IMR-90 (cell line): ENCODE data around the gene LIPH. TPM values are rescaled to one million over a fixed set of nuclear protein-coding genes. Genes with fewer than 3 reads are reported as not detected.

ENCODE experiments used
- ATAC-seq: fragments of 200-7000 bp; cut with Tn5 transposase; 2 replicates; pipeline ENCODE4 v1.9.1; 2020; ENCODE audit warnings: low read depth, mild to moderate bottlenecking, moderate library complexity
- Bru-seq: library from RNA; stranded (reverse); fragments of 400-500 nt; gene quantifications from one replicate; lab custom pipeline; 2021; lab: Mats Ljungman, UMichigan
- BruChase-seq, 2 experiments: library from RNA; stranded (reverse); fragments of 400-500 nt; gene quantifications; one replicate each; lab custom pipeline; 2021; lab: Mats Ljungman, UMichigan
- BruUV-seq: library from RNA; stranded (reverse); fragments of 400-500 nt; replicated peaks from 2 replicates; lab custom pipeline; 2021; lab: Mats Ljungman, UMichigan
- CTCF ChIA-PET: fragments of 300-600 bp; formaldehyde crosslinking; extraction: SDS; loops from one replicate; lab custom pipeline; 2021; ENCODE audit warnings: antibody characterized with exemption; lab: Yijun Ruan, JAX
- POLR2A ChIA-PET: fragments of 300-600 bp; sonication (Branson Sonifier 250); formaldehyde crosslinking; loops from one replicate; lab custom pipeline; 2022; ENCODE audit warnings: antibody characterized with exemption; ENCODE audit not compliant: unreplicated experiment; lab: Charles Lee
- DNase-seq: peaks from one replicate; pipeline ENCODE4 v3.0.0; 2013
- H2AFZ ChIP-seq: replicated peaks from 2 replicates; pipeline ENCODE3; 2013; ENCODE audit warnings: low read length, mild to moderate bottlenecking; ENCODE audit not compliant: poor library complexity
- H2AK5ac ChIP-seq: 2 replicates; pipeline ENCODE4 v1.6.1; 2013; ENCODE audit warnings: low read depth, low read length, inconsistent platforms
- H2AK9ac ChIP-seq: replicated peaks from 2 replicates; pipeline ENCODE3; 2013; ENCODE audit warnings: mild to moderate bottlenecking, low read depth, low read length, moderate library complexity; ENCODE audit not compliant: poor library complexity
- H2BK120ac ChIP-seq: 2 replicates; pipeline ENCODE4 v1.6.1; 2013; ENCODE audit warnings: low read depth, low read length, inconsistent platforms
- H2BK15ac ChIP-seq: 3 replicates; pipeline ENCODE4 v1.6.1; 2013; ENCODE audit warnings: low read depth, low read length, inconsistent platforms
- H2BK20ac ChIP-seq: 2 replicates; pipeline ENCODE4 v1.6.1; 2013; ENCODE audit warnings: low read depth, mild to moderate bottlenecking, inconsistent platforms, low read length, moderate library complexity
- H2BK5ac ChIP-seq: 2 replicates; pipeline ENCODE4 v1.6.1; 2013; ENCODE audit warnings: mild to moderate bottlenecking, low read depth, low read length, inconsistent platforms; ENCODE audit not compliant: poor library complexity, severe bottlenecking
- H3K14ac ChIP-seq: replicated peaks from 2 replicates; pipeline ENCODE4 v1.6.1; 2013; ENCODE audit warnings: low read depth, low read length, inconsistent platforms
- H3K18ac ChIP-seq: 2 replicates; pipeline ENCODE4 v1.6.1; 2013; ENCODE audit warnings: low read depth, low read length, control low read depth
- H3K23ac ChIP-seq: 2 replicates; pipeline ENCODE4 v1.6.1; 2013; ENCODE audit warnings: low read depth, low read length, inconsistent platforms
- H3K27ac ChIP-seq: 2 replicates; pipeline ENCODE4 v1.5.1; 2013; ENCODE audit warnings: mild to moderate bottlenecking, control low read depth, low read length; ENCODE audit not compliant: insufficient read depth
- H3K27me3 ChIP-seq: 2 replicates; pipeline ENCODE4 v1.6.1; 2013; ENCODE audit warnings: low read length; ENCODE audit not compliant: control insufficient read depth, insufficient read depth
- H3K36me3 ChIP-seq: 2 replicates; pipeline ENCODE4 v1.6.1; 2013; ENCODE audit warnings: low read length, mixed read lengths; ENCODE audit not compliant: control insufficient read depth, insufficient read depth
- H3K4ac ChIP-seq: 2 replicates; pipeline ENCODE4 v1.6.1; 2013; ENCODE audit warnings: low read depth, low read length, inconsistent platforms
- H3K4me1 ChIP-seq: 2 replicates; pipeline ENCODE4 v1.6.1; 2013; ENCODE audit warnings: low read length, mixed read lengths; ENCODE audit not compliant: control insufficient read depth, insufficient read depth
- H3K4me2 ChIP-seq: 2 replicates; pipeline ENCODE4 v1.6.1; 2013; ENCODE audit warnings: low read depth, mild to moderate bottlenecking, control low read depth, low read length, moderate library complexity
- H3K4me3 ChIP-seq: 2 replicates; pipeline ENCODE4 v1.5.1; 2013; ENCODE audit warnings: low read depth, mild to moderate bottlenecking, control low read depth, low read length, moderate library complexity; ENCODE audit not compliant: insufficient read depth
- H3K56ac ChIP-seq: 2 replicates; pipeline ENCODE4 v1.6.1; 2013; ENCODE audit warnings: low read length, inconsistent platforms; ENCODE audit not compliant: insufficient read depth; ENCODE audit errors: extremely low read depth
- H3K79me1 ChIP-seq, 2 experiments: 2 replicates each; pipeline ENCODE4 v1.6.1; 2013; ENCODE audit warnings: low read length in 2 of 2, inconsistent platforms in 1 of 2, low read depth in 1 of 2
- H3K9ac ChIP-seq: 2 replicates; pipeline ENCODE4 v1.6.1; 2013; ENCODE audit warnings: low read depth, low read length, control low read depth
- H3K9me1 ChIP-seq: 2 replicates; pipeline ENCODE4 v1.6.1; 2013; ENCODE audit warnings: low read length, inconsistent platforms; ENCODE audit not compliant: insufficient read depth
- H3K9me3 ChIP-seq: 2 replicates; pipeline ENCODE4 v1.6.1; 2013; ENCODE audit warnings: low read length; ENCODE audit not compliant: control insufficient read depth, insufficient read depth
- H4K20me1 ChIP-seq: 2 replicates; pipeline ENCODE4 v1.6.1; 2013; ENCODE audit warnings: low read length, inconsistent platforms; ENCODE audit not compliant: insufficient read depth
- H4K5ac ChIP-seq: 2 replicates; pipeline ENCODE4 v1.6.1; 2013; ENCODE audit warnings: mild to moderate bottlenecking, low read depth, low read length, control low read depth
- H4K8ac ChIP-seq, 2 experiments: 2 replicates each; pipeline ENCODE4 v1.6.1; 2013; ENCODE audit warnings: low read depth in 2 of 2, low read length in 2 of 2, control low read depth in 1 of 2, inconsistent platforms in 1 of 2
- H4K91ac ChIP-seq: 2 replicates; pipeline ENCODE4 v1.6.1; 2013; ENCODE audit warnings: low read depth, low read length, inconsistent platforms; ENCODE audit not compliant: insufficient read depth
- CHD1 ChIP-seq: IDR thresholded peaks from 2 replicates; pipeline ENCODE4 v1.6.1; 2012; ENCODE audit warnings: low read depth, low read length, improper control_type of control experiment
- FOS ChIP-seq: fragments of 150-350 bp; IDR thresholded peaks from 2 replicates; pipeline ENCODE4 v1.6.1; 2016; ENCODE audit warnings: low read depth, low read length
- MAFK ChIP-seq: IDR thresholded peaks from 2 replicates; pipeline ENCODE4 v1.6.1; 2012; ENCODE audit warnings: low read depth, low read length, improper control_type of control experiment
- NFE2L2 ChIP-seq: fragments of 150-350 bp; IDR thresholded peaks from 2 replicates; pipeline ENCODE4 v1.6.1; 2016; ENCODE audit warnings: low read depth, mild to moderate bottlenecking, low read length
- RAD21 ChIP-seq: IDR thresholded peaks from 2 replicates; pipeline ENCODE4 v1.6.1; 2012; ENCODE audit warnings: low read length, improper control_type of control experiment
- WGBS, 2 experiments: methylation state at CpG; one replicate each; pipeline versions ENCODE4 v1.1.5 to v1.1.7; 2013; ENCODE audit warnings: missing lambda C conversion rate in 2 of 2; ENCODE audit not compliant: insufficient read length in 1 of 2; ENCODE audit errors: extremely low coverage in 2 of 2; 5-methylcytosine and 5-hydroxymethylcytosine counted together
- dilution Hi-C: fragments of 300-500 bp; cut with HindIII; formaldehyde crosslinking; loops from one replicate; pipeline ENCODE4 v1.14.3; 2018; ENCODE audit warnings: low sequenced_read_pairs; ENCODE audit not compliant: unreplicated experiment
- in situ Hi-C: fragments of 300-500 bp; cut with MboI; formaldehyde crosslinking; loops from 3 replicates; pipeline ENCODE4 v1.14.3; 2019; ENCODE audit warnings: low sequenced_read_pairs, inconsistent platforms, mixed read lengths
- intact Hi-C: fragments of 100-400 bp; cut with micrococcal nuclease; formaldehyde crosslinking; loops from 2 replicates; pipeline ENCODE4 v1.10.0; 2022
- long read RNA-seq: library from polyadenylated mRNA; unstranded; transcript quantifications from one replicate; pipeline ENCODE4 v2.0.0, GENCODE V29; 2021; ENCODE audit not compliant: unreplicated experiment
- polyA plus RNA-seq, 3 experiments: library from polyadenylated mRNA; depleted of rRNA; stranded (reverse); fragments of >200 nt; gene quantifications; 2 replicates each; pipeline ENCODE4 v1.2.3, GENCODE V29; 2012; ENCODE audit warnings: low replicate concordance in 1 of 3
- total RNA-seq: library from RNA; depleted of rRNA; stranded (reverse); fragments of >200 nt; gene quantifications from 2 replicates; pipeline ENCODE4 v1.2.3, GENCODE V29; 2012; rRNA removed
- TF ChIP-seq, protein P1 (sequence below): fragments of 150-350 bp; IDR thresholded peaks from 2 replicates; pipeline ENCODE4 v1.6.1; 2017; ENCODE audit warnings: mild to moderate bottlenecking, antibody characterized with exemption, low read length, low read depth

Gene LIPH
- total RNA-seq, result 0.28 and 0.36 TPM in 2 replicates
- 0.17 and 0.27 TPM in 2 replicates for polyA plus RNA-seq (2012; rRNA removed)
- 0.07 and 0.10 TPM in 2 replicates for polyA plus RNA-seq (2012; cell fraction: cytosol; rRNA removed)
- 0.05 and 0.26 TPM in 2 replicates for polyA plus RNA-seq (2012; cell fraction: nucleus; rRNA removed; ENCODE audit: low replicate concordance)
- Bru-seq, nascent RNA, result percentile 19 among the genes with signal in this experiment
- percentile 20 among the genes with signal in this experiment for BruChase-seq, experiment 1, labeled RNA remaining after a 6-hour chase
- percentile 16 among the genes with signal in this experiment for BruChase-seq, experiment 2, labeled RNA remaining after a 2-hour chase
- long read RNA-seq, result 0 reads

GRCh38 chr3:185552358-185552877 lies at the start of gene LIPH:
TSS of gene LIPH (minus strand) at chr3:185552588. CDS start at chr3:185552471, 117 bp downstream.
- Histone ChIP-seq H2AK9ac (no peak within 1 kb of the TSS), H4K91ac (no peak within 1 kb of the TSS), H3K23ac (no peak within 1 kb of the TSS), H3K27me3 (no peaks in the 10 kb centered on the region), H3K27ac (no peak within 1 kb of the TSS), H3K4me2 (peak within 1 kb of the TSS; percentile 19; the same call in 1 of the 2 replicates), H3K14ac (no peak within 1 kb of the TSS), H3K18ac (no peak within 1 kb of the TSS; the same call in 1 of the 2 replicates), H3K79me1 (no peaks in the 10 kb centered on the region), H3K36me3 (no peaks in the 10 kb centered on the region), H3K4me3 (no peak within 1 kb of the TSS), H2AK5ac (no peak within 1 kb of the TSS), H3K4ac (no peak within 1 kb of the TSS), H3K9me1 (no peaks in the 10 kb centered on the region; the same call in 1 of the 2 replicates), H2BK20ac (no peak within 1 kb of the TSS), H2BK15ac (no peak within 1 kb of the TSS), H4K5ac (no peak within 1 kb of the TSS), H3K9ac (no peak within 1 kb of the TSS), H4K8ac (no peak within 1 kb of the TSS), H3K9me3 (no peaks in the 10 kb centered on the region), H2BK120ac (no peak within 1 kb of the TSS), H4K20me1 (no peaks in the 10 kb centered on the region), H3K56ac (no peak within 1 kb of the TSS), H2BK5ac (no peak within 1 kb of the TSS), H3K4me1 (peaks cover 7% of the 10 kb centered on the region), H2AFZ (no peak within 1 kb of the TSS)
- in situ Hi-C loops (no loop called here), dilution Hi-C loops (no loop called here), intact Hi-C loops (no loop called here)
- TF ChIP-seq MAFK, result no peak
- no peak for TF ChIP-seq NFE2L2
- no peak for TF ChIP-seq CHD1
- no peak for TF ChIP-seq RAD21
- TF ChIP-seq, protein P1, sequence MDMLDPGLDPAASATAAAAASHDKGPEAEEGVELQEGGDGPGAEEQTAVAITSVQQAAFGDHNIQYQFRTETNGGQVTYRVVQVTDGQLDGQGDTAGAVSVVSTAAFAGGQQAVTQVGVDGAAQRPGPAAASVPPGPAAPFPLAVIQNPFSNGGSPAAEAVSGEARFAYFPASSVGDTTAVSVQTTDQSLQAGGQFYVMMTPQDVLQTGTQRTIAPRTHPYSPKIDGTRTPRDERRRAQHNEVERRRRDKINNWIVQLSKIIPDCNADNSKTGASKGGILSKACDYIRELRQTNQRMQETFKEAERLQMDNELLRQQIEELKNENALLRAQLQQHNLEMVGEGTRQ, result no peak
- no peak for TF ChIP-seq FOS
- DNase-seq (peak; percentile 30), ATAC-seq (no peak)
- POLR2A ChIA-PET, result interaction anchor here (0.6 kb wide), 1 partner anchor 9 kb away, joined by 8 read pairs; no protein-coding TSS in a partner anchor
- no CpG with 5 or more reads among the region's 6 CpGs for WGBS, 2 experiments
- CTCF ChIA-PET, result no interaction called here
- no TSS peak for BruUV-seq
